ENCODE measurements around the gene EIF4H. TPM values are rescaled to one million over a fixed set of nuclear protein-coding genes. Genes with fewer than 3 reads are reported as not detected.
"Not testable (repeated sequence)": the region's sequence is repeated elsewhere in the genome, so short reads cannot be mapped to it uniquely, and the experiment has no call there.

The EIF4H gene
- total RNA-seq, 1 donor from 2014 or later = 214 TPM

DNA sequence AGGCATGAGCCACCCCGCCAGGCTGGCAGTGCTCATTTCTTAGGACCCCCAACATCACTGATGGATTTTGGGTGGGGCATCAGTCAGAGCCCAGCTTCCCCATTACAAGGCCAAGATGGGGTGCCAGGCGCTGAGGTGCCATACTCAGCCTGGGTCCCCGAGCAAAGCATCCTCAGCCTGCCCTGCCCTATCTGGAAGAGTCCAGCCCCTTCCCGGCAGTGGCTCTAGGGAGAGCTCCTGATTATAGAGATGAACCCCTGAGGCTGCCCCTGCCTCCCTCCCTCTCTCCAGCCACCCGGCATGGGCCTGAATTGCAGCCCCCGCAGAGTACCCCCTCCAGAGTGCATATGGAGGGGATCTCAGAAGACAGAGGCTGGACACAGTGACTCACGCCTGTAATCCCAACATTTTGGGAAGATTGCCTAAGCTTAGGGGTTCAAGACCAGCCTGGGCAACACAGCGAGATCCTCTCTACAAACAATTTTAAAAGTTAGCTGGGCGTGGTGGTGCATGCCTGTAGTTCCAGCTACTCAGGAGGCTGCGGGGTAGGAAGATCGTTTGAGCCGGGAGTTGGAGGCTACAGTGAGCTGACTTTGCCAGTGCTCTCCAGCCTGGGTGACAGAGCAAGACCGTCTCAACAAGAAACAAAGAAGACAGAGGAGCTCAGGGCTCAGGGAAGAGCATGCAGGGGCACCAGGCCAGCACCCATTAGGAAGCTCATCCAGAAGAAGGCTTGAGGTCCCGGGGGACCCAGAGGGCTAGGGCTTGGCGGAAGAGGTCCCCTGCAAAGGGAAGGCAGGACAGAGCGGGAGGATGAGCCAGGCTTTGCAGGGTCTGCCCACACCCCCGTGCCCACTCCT is 48.9 kb downstream of the EIF4H start:
- no peaks in the 10 kb centered on the region for H3K9me3 Mint-ChIP-seq
- no peak overlapping the region for H3K4me3 Mint-ChIP-seq
- H3K27me3 Mint-ChIP-seq (ENCODE audit: insufficient read depth, low read depth) = peaks cover 5% of the 10 kb centered on the region
- no peaks in the 10 kb centered on the region for H4K20me1 ChIP-seq (ENCODE audit: low read depth)
- H3K4me3 ChIP-seq = no peak overlapping the region
- H3K9me3 ChIP-seq (ENCODE audit: low read depth) = no peaks in the 10 kb centered on the region
- peak overlapping the region; percentile 37 for H3K27ac ChIP-seq
- no peak overlapping the region for H2AFZ ChIP-seq (replicated peaks)
- H3K36me3 ChIP-seq = no peaks in the 10 kb centered on the region
- peak overlapping the region; percentile 87 for H3K27ac Mint-ChIP-seq
- H3K79me2 ChIP-seq (ENCODE audit: low read depth) = no peaks in the 10 kb centered on the region
- TF ChIP-seq, protein P1, sequence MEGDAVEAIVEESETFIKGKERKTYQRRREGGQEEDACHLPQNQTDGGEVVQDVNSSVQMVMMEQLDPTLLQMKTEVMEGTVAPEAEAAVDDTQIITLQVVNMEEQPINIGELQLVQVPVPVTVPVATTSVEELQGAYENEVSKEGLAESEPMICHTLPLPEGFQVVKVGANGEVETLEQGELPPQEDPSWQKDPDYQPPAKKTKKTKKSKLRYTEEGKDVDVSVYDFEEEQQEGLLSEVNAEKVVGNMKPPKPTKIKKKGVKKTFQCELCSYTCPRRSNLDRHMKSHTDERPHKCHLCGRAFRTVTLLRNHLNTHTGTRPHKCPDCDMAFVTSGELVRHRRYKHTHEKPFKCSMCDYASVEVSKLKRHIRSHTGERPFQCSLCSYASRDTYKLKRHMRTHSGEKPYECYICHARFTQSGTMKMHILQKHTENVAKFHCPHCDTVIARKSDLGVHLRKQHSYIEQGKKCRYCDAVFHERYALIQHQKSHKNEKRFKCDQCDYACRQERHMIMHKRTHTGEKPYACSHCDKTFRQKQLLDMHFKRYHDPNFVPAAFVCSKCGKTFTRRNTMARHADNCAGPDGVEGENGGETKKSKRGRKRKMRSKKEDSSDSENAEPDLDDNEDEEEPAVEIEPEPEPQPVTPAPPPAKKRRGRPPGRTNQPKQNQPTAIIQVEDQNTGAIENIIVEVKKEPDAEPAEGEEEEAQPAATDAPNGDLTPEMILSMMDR (IDR thresholded peaks at IDR 0.05) = no peak
- no peak for TF ChIP-seq EZH2 (IDR thresholded peaks at IDR 0.05)
- no peak for TF ChIP-seq EZH2phosphoT487 (IDR thresholded peaks at IDR 0.05)
- H3K9ac ChIP-seq = no peak overlapping the region
- H3K4me1 Mint-ChIP-seq = no peaks in the 10 kb centered on the region
- no peak overlapping the region for H3K4me2 ChIP-seq
- no peak for DNase-seq (ENCODE audit: low spot score)
- no peaks in the 10 kb centered on the region for H3K4me1 ChIP-seq
- peaks cover 8% of the 10 kb centered on the region for H3K36me3 Mint-ChIP-seq
- no peaks in the 10 kb centered on the region for H3K27me3 ChIP-seq
- no peaks in the 10 kb centered on the region for H3F3A ChIP-seq (ENCODE audit: low read depth)

DNA sequence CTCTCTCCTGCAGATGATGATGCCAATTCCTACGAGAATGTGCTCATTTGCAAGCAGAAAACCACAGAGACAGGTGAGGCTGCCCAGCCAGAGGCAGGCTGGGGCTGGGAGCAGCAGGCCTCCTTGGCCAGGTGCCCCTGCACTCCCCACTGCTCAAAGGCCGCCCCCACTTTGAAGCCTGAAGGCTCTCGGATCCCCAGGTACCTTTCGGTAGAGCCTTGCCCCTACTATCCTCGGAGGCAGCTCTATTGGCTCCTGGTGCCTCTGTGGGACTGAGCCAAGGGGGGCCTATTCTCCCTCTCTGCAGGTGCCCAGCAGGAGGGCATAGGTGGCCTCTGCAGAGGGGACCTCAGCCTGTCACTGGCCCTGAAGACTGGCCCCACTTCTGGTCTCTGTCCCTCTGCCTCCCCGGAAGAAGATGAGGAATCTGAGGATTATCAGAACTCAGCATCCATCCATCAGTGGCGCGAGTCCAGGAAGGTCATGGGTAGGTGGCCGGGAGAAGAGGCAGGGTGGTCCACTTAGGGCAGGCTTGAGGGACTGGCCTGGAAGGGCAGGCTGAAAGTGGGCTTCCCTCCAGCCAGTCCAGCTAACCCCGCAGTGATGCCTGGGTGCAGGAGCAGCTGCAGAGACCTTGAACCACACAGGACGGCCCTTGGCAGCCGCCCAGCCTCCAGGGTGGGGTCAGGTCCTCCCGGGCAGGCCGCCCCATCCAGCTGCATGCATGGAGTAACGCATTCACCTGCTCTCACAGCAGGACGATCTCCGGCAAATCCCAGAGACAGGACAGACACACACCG is 49.8 kb downstream of the EIF4H start:
- Histone ChIP-seq H3K9ac (no peak overlapping the region), H3K27me3 (no peaks in the 10 kb centered on the region), H3K36me3 (no peaks in the 10 kb centered on the region), H3K4me3 (no peak overlapping the region), H3K9me3 (ENCODE audit: low read depth) (no peaks in the 10 kb centered on the region), H3K4me1 (no peaks in the 10 kb centered on the region), H3K4me2 (no peak overlapping the region), H3K27ac (no peak overlapping the region), H3K79me2 (ENCODE audit: low read depth) (no peaks in the 10 kb centered on the region), H2AFZ (replicated peaks) (no peak overlapping the region), H4K20me1 (ENCODE audit: low read depth) (no peaks in the 10 kb centered on the region), H3F3A (ENCODE audit: low read depth) (no peaks in the 10 kb centered on the region)
- no peaks in the 10 kb centered on the region for H3K4me1 Mint-ChIP-seq
- no peak for DNase-seq (ENCODE audit: low spot score)
- H3K9me3 Mint-ChIP-seq = no peaks in the 10 kb centered on the region
- peaks cover 5% of the 10 kb centered on the region for H3K27me3 Mint-ChIP-seq (ENCODE audit: insufficient read depth, low read depth)
- H3K27ac Mint-ChIP-seq = no peak overlapping the region
- H3K4me3 Mint-ChIP-seq = no peak overlapping the region
- TF ChIP-seq EZH2phosphoT487 (IDR thresholded peaks at IDR 0.05) (no peak), EZH2 (IDR thresholded peaks at IDR 0.05) (no peak)
- TF ChIP-seq, protein P1 (IDR thresholded peaks at IDR 0.05) = no peak
- peaks cover 8% of the 10 kb centered on the region for H3K36me3 Mint-ChIP-seq

- no peaks in the 10 kb centered on the region for H3K9me3 ChIP-seq (ENCODE audit: low read depth)
- Mint-ChIP-seq H3K9me3 (no peaks in the 10 kb centered on the region), H3K27me3 (ENCODE audit: insufficient read depth, low read depth) (peaks cover 5% of the 10 kb centered on the region), H3K4me1 (no peaks in the 10 kb centered on the region), H3K4me3 (no peak overlapping the region), H3K27ac (no peak overlapping the region), H3K36me3 (peaks cover 12% of the 10 kb centered on the region)
- H3K79me2 ChIP-seq (ENCODE audit: low read depth) = no peaks in the 10 kb centered on the region
- H3K4me2 ChIP-seq = no peak overlapping the region
- H3F3A ChIP-seq (ENCODE audit: low read depth) = no peaks in the 10 kb centered on the region
- H4K20me1 ChIP-seq (ENCODE audit: low read depth) = no peaks in the 10 kb centered on the region
- no peaks in the 10 kb centered on the region for H3K36me3 ChIP-seq
- H2AFZ ChIP-seq (replicated peaks) = no peak overlapping the region
- TF ChIP-seq EZH2phosphoT487 (IDR thresholded peaks at IDR 0.05) (no peak), EZH2 (IDR thresholded peaks at IDR 0.05) (no peak)
- TF ChIP-seq, protein P1 (IDR thresholded peaks at IDR 0.05) = no peak
- DNase-seq (ENCODE audit: low spot score) = no peak
- no peak overlapping the region for H3K4me3 ChIP-seq
- H3K27me3 ChIP-seq = no peaks in the 10 kb centered on the region
- H3K9ac ChIP-seq = no peak overlapping the region
- H3K27ac ChIP-seq = no peak overlapping the region
- H3K4me1 ChIP-seq = no peaks in the 10 kb centered on the region
These were observed 50.3 kb downstream of the EIF4H start for GRCh38 chr7:74224511-74224832.

DNA sequence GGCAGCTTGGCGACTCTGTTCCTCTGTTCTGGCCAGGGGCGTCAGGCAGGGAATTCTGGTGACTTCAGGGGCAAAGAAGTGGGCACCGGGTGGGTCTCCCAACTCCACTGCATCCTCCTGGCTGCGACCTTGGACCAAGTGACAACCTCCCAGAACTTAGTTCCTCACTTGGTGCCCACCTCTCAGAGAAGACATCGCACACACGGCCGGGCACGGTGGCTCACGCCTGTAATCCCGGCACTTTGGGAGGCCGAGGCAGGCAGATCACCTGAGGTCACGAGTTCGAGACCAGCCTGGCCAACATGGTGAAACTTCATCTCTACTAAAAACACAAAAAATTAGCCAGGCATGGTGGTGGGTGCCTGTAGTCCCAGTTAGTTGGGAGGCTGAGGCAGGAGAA is 50.8 kb downstream of the EIF4H start:
- H3K4me3 ChIP-seq; H3K4me1 Mint-ChIP-seq; H3K9me3 ChIP-seq (ENCODE audit: low read depth); H4K20me1 ChIP-seq (ENCODE audit: low read depth); H3K36me3 ChIP-seq; H3K4me2 ChIP-seq; H3K79me2 ChIP-seq (ENCODE audit: low read depth); DNase-seq (ENCODE audit: low spot score); H2AFZ ChIP-seq (replicated peaks); H3K27ac Mint-ChIP-seq; H3F3A ChIP-seq (ENCODE audit: low read depth); H3K9me3 Mint-ChIP-seq; H3K27me3 ChIP-seq; H3K4me1 ChIP-seq; H3K9ac ChIP-seq; H3K4me3 Mint-ChIP-seq; H3K27me3 Mint-ChIP-seq (ENCODE audit: insufficient read depth, low read depth); H3K27ac ChIP-seq: not testable (repeated sequence)
- peaks cover 14% of the 10 kb centered on the region for H3K36me3 Mint-ChIP-seq
